Measurements from ENCODE around the gene DHRSX.

DNA sequence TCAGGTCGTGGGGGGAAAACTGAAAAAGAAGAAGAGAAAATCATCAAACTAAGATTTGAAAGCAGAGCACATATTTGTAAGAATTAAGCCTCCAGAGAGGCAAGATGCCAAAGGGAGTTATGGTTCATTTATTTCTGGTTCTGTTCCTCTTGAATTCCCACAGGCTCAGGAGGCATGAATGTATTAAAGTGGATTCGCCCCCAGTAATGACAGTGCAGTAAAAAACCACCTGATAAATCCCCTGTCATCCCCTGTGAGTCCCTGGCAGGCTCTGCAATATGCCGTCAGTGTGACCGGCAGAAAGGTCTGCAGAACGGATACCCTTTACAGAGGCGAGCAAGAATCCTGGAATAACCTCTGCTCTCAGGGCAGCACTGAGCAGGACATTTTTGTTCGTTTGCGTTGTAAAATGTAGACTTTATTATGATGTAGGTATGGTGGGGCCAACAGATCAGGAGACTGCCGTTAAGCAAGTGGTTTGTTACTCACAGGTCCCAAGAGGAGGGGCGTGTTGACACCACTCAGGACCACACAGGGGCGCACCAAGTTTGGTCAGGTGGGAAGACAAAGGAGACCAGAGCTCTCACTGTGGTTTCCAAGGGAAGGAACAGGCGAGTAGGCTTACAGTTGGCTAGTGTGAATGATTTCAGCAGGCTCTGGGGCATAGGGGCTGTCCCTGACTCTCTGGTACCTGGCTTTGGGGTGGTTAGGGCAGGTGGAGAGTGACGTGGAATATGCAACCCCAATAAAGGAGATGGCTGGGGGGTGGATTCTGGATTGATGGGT lies 75.3 kb downstream of the DHRSX start:
- TF ChIP-seq, protein P1, sequence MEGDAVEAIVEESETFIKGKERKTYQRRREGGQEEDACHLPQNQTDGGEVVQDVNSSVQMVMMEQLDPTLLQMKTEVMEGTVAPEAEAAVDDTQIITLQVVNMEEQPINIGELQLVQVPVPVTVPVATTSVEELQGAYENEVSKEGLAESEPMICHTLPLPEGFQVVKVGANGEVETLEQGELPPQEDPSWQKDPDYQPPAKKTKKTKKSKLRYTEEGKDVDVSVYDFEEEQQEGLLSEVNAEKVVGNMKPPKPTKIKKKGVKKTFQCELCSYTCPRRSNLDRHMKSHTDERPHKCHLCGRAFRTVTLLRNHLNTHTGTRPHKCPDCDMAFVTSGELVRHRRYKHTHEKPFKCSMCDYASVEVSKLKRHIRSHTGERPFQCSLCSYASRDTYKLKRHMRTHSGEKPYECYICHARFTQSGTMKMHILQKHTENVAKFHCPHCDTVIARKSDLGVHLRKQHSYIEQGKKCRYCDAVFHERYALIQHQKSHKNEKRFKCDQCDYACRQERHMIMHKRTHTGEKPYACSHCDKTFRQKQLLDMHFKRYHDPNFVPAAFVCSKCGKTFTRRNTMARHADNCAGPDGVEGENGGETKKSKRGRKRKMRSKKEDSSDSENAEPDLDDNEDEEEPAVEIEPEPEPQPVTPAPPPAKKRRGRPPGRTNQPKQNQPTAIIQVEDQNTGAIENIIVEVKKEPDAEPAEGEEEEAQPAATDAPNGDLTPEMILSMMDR (IDR thresholded peaks at IDR 0.05; ENCODE audit: low read depth, low read length), result no peak
- TF ChIP-seq, protein P2, sequence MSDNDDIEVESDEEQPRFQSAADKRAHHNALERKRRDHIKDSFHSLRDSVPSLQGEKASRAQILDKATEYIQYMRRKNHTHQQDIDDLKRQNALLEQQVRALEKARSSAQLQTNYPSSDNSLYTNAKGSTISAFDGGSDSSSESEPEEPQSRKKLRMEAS (IDR thresholded peaks at IDR 0.05; ENCODE audit: low read depth, low read length), result no peak
- no peak for TF ChIP-seq POLR2A (IDR thresholded peaks at IDR 0.05; ENCODE audit: extremely low read depth, insufficient read length)

Data from NB4 (cell line).